IMR-90 (cell line): ENCODE results near the gene STK40. TPM values are rescaled to one million over a fixed set of nuclear protein-coding genes. Genes with fewer than 3 reads are reported as not detected.

Source experiments
- ATAC-seq: fragments of 200-7000 bp; cut with Tn5 transposase; 2 replicates; pipeline ENCODE4 v1.9.1; 2020; ENCODE audit warnings: low read depth, mild to moderate bottlenecking, moderate library complexity
- BruUV-seq: library from RNA; stranded (reverse); fragments of 400-500 nt; replicated peaks from 2 replicates; lab custom pipeline; 2021; lab: Mats Ljungman, UMichigan
- CTCF ChIA-PET: fragments of 300-600 bp; formaldehyde crosslinking; extraction: SDS; loops from one replicate; lab custom pipeline; 2021; ENCODE audit warnings: antibody characterized with exemption; lab: Yijun Ruan, JAX
- POLR2A ChIA-PET: fragments of 300-600 bp; sonication (Branson Sonifier 250); formaldehyde crosslinking; loops from one replicate; lab custom pipeline; 2022; ENCODE audit warnings: antibody characterized with exemption; ENCODE audit not compliant: unreplicated experiment; lab: Charles Lee
- DNase-seq: peaks from one replicate; pipeline ENCODE4 v3.0.0; 2013
- H2AFZ ChIP-seq: replicated peaks from 2 replicates; pipeline ENCODE3; 2013; ENCODE audit warnings: low read length, mild to moderate bottlenecking; ENCODE audit not compliant: poor library complexity
- H2AK5ac ChIP-seq: 2 replicates; pipeline ENCODE4 v1.6.1; 2013; ENCODE audit warnings: low read depth, low read length, inconsistent platforms
- H2AK9ac ChIP-seq: replicated peaks from 2 replicates; pipeline ENCODE3; 2013; ENCODE audit warnings: mild to moderate bottlenecking, low read depth, low read length, moderate library complexity; ENCODE audit not compliant: poor library complexity
- H2BK120ac ChIP-seq: 2 replicates; pipeline ENCODE4 v1.6.1; 2013; ENCODE audit warnings: low read depth, low read length, inconsistent platforms
- H2BK15ac ChIP-seq: 3 replicates; pipeline ENCODE4 v1.6.1; 2013; ENCODE audit warnings: low read depth, low read length, inconsistent platforms
- H2BK20ac ChIP-seq: 2 replicates; pipeline ENCODE4 v1.6.1; 2013; ENCODE audit warnings: low read depth, mild to moderate bottlenecking, inconsistent platforms, low read length, moderate library complexity
- H2BK5ac ChIP-seq: 2 replicates; pipeline ENCODE4 v1.6.1; 2013; ENCODE audit warnings: mild to moderate bottlenecking, low read depth, low read length, inconsistent platforms; ENCODE audit not compliant: poor library complexity, severe bottlenecking
- H3K14ac ChIP-seq: replicated peaks from 2 replicates; pipeline ENCODE4 v1.6.1; 2013; ENCODE audit warnings: low read depth, low read length, inconsistent platforms
- H3K18ac ChIP-seq: 2 replicates; pipeline ENCODE4 v1.6.1; 2013; ENCODE audit warnings: low read depth, low read length, control low read depth
- H3K23ac ChIP-seq: 2 replicates; pipeline ENCODE4 v1.6.1; 2013; ENCODE audit warnings: low read depth, low read length, inconsistent platforms
- H3K27ac ChIP-seq: 2 replicates; pipeline ENCODE4 v1.5.1; 2013; ENCODE audit warnings: mild to moderate bottlenecking, control low read depth, low read length; ENCODE audit not compliant: insufficient read depth
- H3K27me3 ChIP-seq: 2 replicates; pipeline ENCODE4 v1.6.1; 2013; ENCODE audit warnings: low read length; ENCODE audit not compliant: control insufficient read depth, insufficient read depth
- H3K36me3 ChIP-seq: 2 replicates; pipeline ENCODE4 v1.6.1; 2013; ENCODE audit warnings: low read length, mixed read lengths; ENCODE audit not compliant: control insufficient read depth, insufficient read depth
- H3K4ac ChIP-seq: 2 replicates; pipeline ENCODE4 v1.6.1; 2013; ENCODE audit warnings: low read depth, low read length, inconsistent platforms
- H3K4me1 ChIP-seq: 2 replicates; pipeline ENCODE4 v1.6.1; 2013; ENCODE audit warnings: low read length, mixed read lengths; ENCODE audit not compliant: control insufficient read depth, insufficient read depth
- H3K4me2 ChIP-seq: 2 replicates; pipeline ENCODE4 v1.6.1; 2013; ENCODE audit warnings: low read depth, mild to moderate bottlenecking, control low read depth, low read length, moderate library complexity
- H3K4me3 ChIP-seq: 2 replicates; pipeline ENCODE4 v1.5.1; 2013; ENCODE audit warnings: low read depth, mild to moderate bottlenecking, control low read depth, low read length, moderate library complexity; ENCODE audit not compliant: insufficient read depth
- H3K56ac ChIP-seq: 2 replicates; pipeline ENCODE4 v1.6.1; 2013; ENCODE audit warnings: low read length, inconsistent platforms; ENCODE audit not compliant: insufficient read depth; ENCODE audit errors: extremely low read depth
- H3K79me1 ChIP-seq, 2 experiments: 2 replicates each; pipeline ENCODE4 v1.6.1; 2013; ENCODE audit warnings: low read length in 2 of 2, inconsistent platforms in 1 of 2, low read depth in 1 of 2
- H3K9ac ChIP-seq: 2 replicates; pipeline ENCODE4 v1.6.1; 2013; ENCODE audit warnings: low read depth, low read length, control low read depth
- H3K9me1 ChIP-seq: 2 replicates; pipeline ENCODE4 v1.6.1; 2013; ENCODE audit warnings: low read length, inconsistent platforms; ENCODE audit not compliant: insufficient read depth
- H3K9me3 ChIP-seq: 2 replicates; pipeline ENCODE4 v1.6.1; 2013; ENCODE audit warnings: low read length; ENCODE audit not compliant: control insufficient read depth, insufficient read depth
- H4K20me1 ChIP-seq: 2 replicates; pipeline ENCODE4 v1.6.1; 2013; ENCODE audit warnings: low read length, inconsistent platforms; ENCODE audit not compliant: insufficient read depth
- H4K5ac ChIP-seq: 2 replicates; pipeline ENCODE4 v1.6.1; 2013; ENCODE audit warnings: mild to moderate bottlenecking, low read depth, low read length, control low read depth
- H4K8ac ChIP-seq, 2 experiments: 2 replicates each; pipeline ENCODE4 v1.6.1; 2013; ENCODE audit warnings: low read depth in 2 of 2, low read length in 2 of 2, control low read depth in 1 of 2, inconsistent platforms in 1 of 2
- H4K91ac ChIP-seq: 2 replicates; pipeline ENCODE4 v1.6.1; 2013; ENCODE audit warnings: low read depth, low read length, inconsistent platforms; ENCODE audit not compliant: insufficient read depth
- CEBPB ChIP-seq: IDR thresholded peaks from 2 replicates; pipeline ENCODE4 v1.6.1; 2012; ENCODE audit warnings: low read depth, low read length, improper control_type of control experiment
- CHD1 ChIP-seq: IDR thresholded peaks from 2 replicates; pipeline ENCODE4 v1.6.1; 2012; ENCODE audit warnings: low read depth, low read length, improper control_type of control experiment
- CTCF ChIP-seq: conservative IDR thresholded peaks from 2 replicates; pipeline ENCODE4 v1.5.1; 2012; ENCODE audit warnings: mild to moderate bottlenecking, low read depth, low read length, improper control_type of control experiment
- FOS ChIP-seq: fragments of 150-350 bp; IDR thresholded peaks from 2 replicates; pipeline ENCODE4 v1.6.1; 2016; ENCODE audit warnings: low read depth, low read length
- MAFK ChIP-seq: IDR thresholded peaks from 2 replicates; pipeline ENCODE4 v1.6.1; 2012; ENCODE audit warnings: low read depth, low read length, improper control_type of control experiment
- MAZ ChIP-seq: IDR thresholded peaks from 2 replicates; pipeline ENCODE4 v1.6.1; 2012; ENCODE audit warnings: low read depth, mild to moderate bottlenecking, low read length, improper control_type of control experiment, moderate library complexity, borderline replicate concordance
- MXI1 ChIP-seq: IDR thresholded peaks from 2 replicates; pipeline ENCODE4 v1.6.1; 2012; ENCODE audit warnings: low read depth, mild to moderate bottlenecking, low read length, moderate library complexity, borderline replicate concordance
- NFE2L2 ChIP-seq: fragments of 150-350 bp; IDR thresholded peaks from 2 replicates; pipeline ENCODE4 v1.6.1; 2016; ENCODE audit warnings: low read depth, mild to moderate bottlenecking, low read length
- POLR2A ChIP-seq: IDR thresholded peaks from 2 replicates; pipeline ENCODE4 v1.6.1; 2012; ENCODE audit warnings: mild to moderate bottlenecking, low read depth, low read length
- RAD21 ChIP-seq: IDR thresholded peaks from 2 replicates; pipeline ENCODE4 v1.6.1; 2012; ENCODE audit warnings: low read length, improper control_type of control experiment
- RCOR1 ChIP-seq: IDR thresholded peaks from 2 replicates; pipeline ENCODE4 v1.6.1; 2012; ENCODE audit warnings: mild to moderate bottlenecking, low read length, improper control_type of control experiment; ENCODE audit not compliant: insufficient replicate concordance
- RFX5 ChIP-seq: IDR thresholded peaks from 2 replicates; pipeline ENCODE4 v1.8.0; 2012; ENCODE audit warnings: low read depth, mild to moderate bottlenecking, low read length, moderate library complexity
- SMC3 ChIP-seq: fragments of 150-350 bp; IDR thresholded peaks from 2 replicates; pipeline ENCODE4 v1.6.1; 2016; ENCODE audit warnings: low read depth, mild to moderate bottlenecking, antibody characterized with exemption, low read length, moderate library complexity
- USF2 ChIP-seq: fragments of 150-350 bp; IDR thresholded peaks from 2 replicates; pipeline ENCODE4 v1.6.1; 2017; ENCODE audit warnings: mild to moderate bottlenecking, antibody characterized with exemption, low read length, low read depth
- WGBS, 2 experiments: methylation state at CpG; one replicate each; pipeline versions ENCODE4 v1.1.5 to v1.1.7; 2013; ENCODE audit warnings: missing lambda C conversion rate in 2 of 2; ENCODE audit not compliant: insufficient read length in 1 of 2; ENCODE audit errors: extremely low coverage in 2 of 2; 5-methylcytosine and 5-hydroxymethylcytosine counted together
- dilution Hi-C: fragments of 300-500 bp; cut with HindIII; formaldehyde crosslinking; loops from one replicate; pipeline ENCODE4 v1.14.3; 2018; ENCODE audit warnings: low sequenced_read_pairs; ENCODE audit not compliant: unreplicated experiment
- in situ Hi-C: fragments of 300-500 bp; cut with MboI; formaldehyde crosslinking; loops from 3 replicates; pipeline ENCODE4 v1.14.3; 2019; ENCODE audit warnings: low sequenced_read_pairs, inconsistent platforms, mixed read lengths
- intact Hi-C: fragments of 100-400 bp; cut with micrococcal nuclease; formaldehyde crosslinking; loops from 2 replicates; pipeline ENCODE4 v1.10.0; 2022
- polyA plus RNA-seq, 3 experiments: library from polyadenylated mRNA; depleted of rRNA; stranded (reverse); fragments of >200 nt; gene quantifications; 2 replicates each; pipeline ENCODE4 v1.2.3, GENCODE V29; 2012; ENCODE audit warnings: low replicate concordance in 1 of 3
- total RNA-seq: library from RNA; depleted of rRNA; stranded (reverse); fragments of >200 nt; gene quantifications from 2 replicates; pipeline ENCODE4 v1.2.3, GENCODE V29; 2012
- TF ChIP-seq, protein P1 (sequence below): fragments of 150-350 bp; IDR thresholded peaks from 2 replicates; pipeline ENCODE4 v1.6.1; 2016; ENCODE audit warnings: low read depth, mild to moderate bottlenecking, low read length, moderate library complexity, borderline replicate concordance

Gene STK40
- total and polyA plus RNA-seq, 2 of the 4 experiments (the other 2 are of a cell fraction) = 16.0 to 29.9 TPM

DNA sequence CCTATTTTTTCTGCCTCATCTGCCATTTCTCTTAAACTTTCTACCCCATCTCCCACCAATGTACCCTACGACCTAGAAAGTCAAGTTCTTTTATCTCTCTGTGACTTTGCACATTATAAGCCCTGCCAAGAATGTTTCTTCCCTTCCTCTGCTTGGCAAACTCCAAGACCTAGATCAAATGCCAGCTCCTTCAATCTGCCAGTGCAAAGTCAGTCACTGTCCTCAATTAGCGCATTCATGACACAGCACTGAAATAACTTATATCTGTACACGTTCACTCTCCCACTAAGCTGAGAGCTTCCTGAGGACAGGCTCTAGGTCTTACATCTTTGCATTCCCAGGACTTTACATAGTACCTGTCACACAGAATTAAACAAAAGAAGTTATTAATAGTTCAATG is 33.4 kb upstream of the STK40 start:
- Histone ChIP-seq H3K4me2 (no peak overlapping the region), H3K36me3 (peaks cover 3% of the 10 kb centered on the region; the same call in 1 of the 2 replicates), H2AFZ (no peak overlapping the region), H3K4ac (no peak overlapping the region; the same call in 1 of the 2 replicates), H4K5ac (peak overlapping the region; percentile 19; the same call in 1 of the 2 replicates), H3K9ac (no peak overlapping the region), H3K23ac (no peak overlapping the region), H3K4me3 (no peak overlapping the region), H4K8ac (no peak overlapping the region; a peak in 1 of 4 replicates), H2BK15ac (peak overlapping the region; percentile 32; the same call in 1 of the 3 replicates), H3K14ac (no peak overlapping the region), H3K27ac (peak overlapping the region; percentile 23; the same call in 1 of the 2 replicates), H4K20me1 (no peaks in the 10 kb centered on the region), H4K91ac (no peak overlapping the region), H3K27me3 (no peaks in the 10 kb centered on the region), H3K56ac (no peak overlapping the region), H3K9me1 (no peaks in the 10 kb centered on the region), H2AK9ac (no peak overlapping the region), H3K79me1 (no peaks in the 10 kb centered on the region), H3K9me3 (no peaks in the 10 kb centered on the region), H2BK5ac (no peak overlapping the region), H3K4me1 (peaks cover 5% of the 10 kb centered on the region), H2BK20ac (0 out of 2 replicates have a peak overlapping the region, but pooled peaks have one; percentile 0), H2AK5ac (0 out of 2 replicates have a peak overlapping the region, but pooled peaks have one; percentile 33), H3K18ac (0 out of 2 replicates have a peak overlapping the region, but pooled peaks have one; percentile 36), H2BK120ac (no peak overlapping the region)
- intact Hi-C loops = no loop called here
- BruUV-seq = no TSS peak
- POLR2A ChIA-PET = interaction anchor here (0.8 to 1.4 kb wide), 2 partner anchors 32 to 268 kb away, joined by 3 to 4 read pairs; no protein-coding TSS in a partner anchor
- in situ Hi-C loops = loop anchor here (25.0 kb wide), 1 partner anchor 307 kb away; no protein-coding TSS in a partner anchor
- 85% methylated on average over 2 of the region's 3 CpGs; no CpG with 5 or more reads in 1 of the 2 experiments for WGBS, 2 experiments
- no peak; the same call in 1 of the 2 replicates for ATAC-seq
- CTCF ChIA-PET = interaction anchor here (0.6 to 1.7 kb wide), 6 partner anchors 18 to 119 kb away, joined by 3 to 11 read pairs (median 4); partner anchors contain the start of gene OSCP1
- DNase-seq = no peak
- dilution Hi-C loops = no loop called here
- TF ChIP-seq RCOR1 = no peak
- TF ChIP-seq MXI1 = no peak
- TF ChIP-seq FOS = no peak
- no peak for TF ChIP-seq CEBPB
- TF ChIP-seq MAZ = no peak
- TF ChIP-seq USF2 = no peak
- TF ChIP-seq, protein P1, sequence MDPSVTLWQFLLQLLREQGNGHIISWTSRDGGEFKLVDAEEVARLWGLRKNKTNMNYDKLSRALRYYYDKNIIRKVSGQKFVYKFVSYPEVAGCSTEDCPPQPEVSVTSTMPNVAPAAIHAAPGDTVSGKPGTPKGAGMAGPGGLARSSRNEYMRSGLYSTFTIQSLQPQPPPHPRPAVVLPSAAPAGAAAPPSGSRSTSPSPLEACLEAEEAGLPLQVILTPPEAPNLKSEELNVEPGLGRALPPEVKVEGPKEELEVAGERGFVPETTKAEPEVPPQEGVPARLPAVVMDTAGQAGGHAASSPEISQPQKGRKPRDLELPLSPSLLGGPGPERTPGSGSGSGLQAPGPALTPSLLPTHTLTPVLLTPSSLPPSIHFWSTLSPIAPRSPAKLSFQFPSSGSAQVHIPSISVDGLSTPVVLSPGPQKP = no peak
- no peak for TF ChIP-seq RFX5
- TF ChIP-seq NFE2L2 = no peak
- no peak for TF ChIP-seq MAFK
- TF ChIP-seq RAD21 = no peak
- TF ChIP-seq CHD1 = no peak
- TF ChIP-seq SMC3 = no peak
- TF ChIP-seq CTCF = no peak
- no peak for TF ChIP-seq POLR2A
